GM23338 (cell line): Measurements from ENCODE around the gene MRPL44. TPM values are rescaled to one million over a fixed set of nuclear protein-coding genes. Genes with fewer than 3 reads are reported as not detected.

ENCODE experiments used
- ATAC-seq: fragments of 200-7000 bp; cut with Tn5 transposase; 3 replicates; pipeline ENCODE4 v1.9.1; 2020
- DNase-seq: peaks from one replicate; pipeline ENCODE4 v3.0.0-alpha.2; 2015; ENCODE audit warnings: low spot score
- H2AFZ ChIP-seq: fragments of 200-600 bp; sonication (generic); 2 replicates; pipeline ENCODE4 v1.8.0; 2016; ENCODE audit warnings: antibody characterized with exemption, mild to moderate bottlenecking, moderate library complexity
- H3F3A ChIP-seq: fragments of 200-600 bp; sonication (generic); replicated peaks from 2 replicates; pipeline ENCODE4 v1.8.0; 2017; ENCODE audit warnings: antibody characterized with exemption, mixed run types, low read depth
- H3K27ac ChIP-seq: fragments of 200-600 bp; sonication (generic); 2 replicates; pipeline ENCODE4 v1.6.1; 2016; ENCODE audit warnings: low read depth
- H3K27me3 ChIP-seq: fragments of 200-600 bp; sonication (generic); 2 replicates; pipeline ENCODE4 v1.8.0; 2016; ENCODE audit warnings: mild to moderate bottlenecking, mixed run types, moderate library complexity; ENCODE audit not compliant: insufficient read depth
- H3K36me3 ChIP-seq: fragments of 200-600 bp; sonication (generic); 2 replicates; pipeline ENCODE4 v1.8.0; 2016; ENCODE audit warnings: mild to moderate bottlenecking; ENCODE audit not compliant: insufficient read depth
- H3K4me1 ChIP-seq: fragments of 200-600 bp; sonication (generic); 2 replicates; pipeline ENCODE4 v1.8.0; 2016; ENCODE audit warnings: mild to moderate bottlenecking, moderate library complexity; ENCODE audit not compliant: insufficient read depth
- H3K4me2 ChIP-seq: fragments of 200-600 bp; sonication (generic); 2 replicates; pipeline ENCODE4 v1.7.1; 2017; ENCODE audit warnings: mixed run types
- H3K4me3 ChIP-seq: fragments of 200-600 bp; sonication (generic); 2 replicates; pipeline ENCODE4 v1.6.1; 2016; ENCODE audit warnings: mixed run types
- H3K79me2 ChIP-seq: fragments of 200-600 bp; sonication (generic); replicated peaks from 2 replicates; pipeline ENCODE4 v1.8.0; 2017; ENCODE audit warnings: mild to moderate bottlenecking; ENCODE audit not compliant: insufficient read depth
- H3K9me2 ChIP-seq: fragments of 200-600 bp; sonication (generic); 2 replicates; pipeline ENCODE4 v1.8.0; 2017; ENCODE audit not compliant: insufficient read depth
- H4K20me1 ChIP-seq: fragments of 200-600 bp; sonication (generic); replicated peaks from 2 replicates; pipeline ENCODE4 v1.8.0; 2017; ENCODE audit warnings: mild to moderate bottlenecking; ENCODE audit not compliant: insufficient read depth
- H3K27ac Mint-ChIP-seq: 2 replicates; pipeline ENCODE4 v1.8.0; 2020; ENCODE audit warnings: inconsistent platforms, mild to moderate bottlenecking, moderate library complexity, mixed read lengths
- H3K27me3 Mint-ChIP-seq: 3 replicates; pipeline ENCODE4 v1.8.0; 2022; ENCODE audit warnings: low read depth, mild to moderate bottlenecking, moderate library complexity, mixed read lengths, inconsistent platforms; ENCODE audit not compliant: insufficient read depth, poor library complexity
- H3K36me3 Mint-ChIP-seq: 3 replicates; pipeline ENCODE4 v1.8.0; 2021; ENCODE audit warnings: low read depth, mild to moderate bottlenecking, inconsistent platforms, moderate library complexity, mixed read lengths
- H3K4me1 Mint-ChIP-seq: 3 replicates; pipeline ENCODE4 v1.8.0; 2020; ENCODE audit warnings: mild to moderate bottlenecking, inconsistent platforms, mixed read lengths
- H3K4me3 Mint-ChIP-seq: 3 replicates; pipeline ENCODE4 v1.8.0; 2021; ENCODE audit warnings: moderate library complexity, mild to moderate bottlenecking, inconsistent platforms, mixed read lengths
- H3K9me3 Mint-ChIP-seq: 3 replicates; pipeline ENCODE4 v1.8.0; 2020; ENCODE audit warnings: moderate library complexity, mild to moderate bottlenecking, inconsistent platforms, mixed read lengths
- CREB1 ChIP-seq: fragments of 250-450 bp; sonication (Bioruptor Pico); IDR thresholded peaks from 2 replicates; pipeline ENCODE4 v1.5.0; 2020; ENCODE audit warnings: low read depth, mild to moderate bottlenecking, moderate library complexity
- CTCF ChIP-seq, 2 experiments: fragments of 200-600 bp in 1 of 2; sonication (generic) in 1 of 2; conservative IDR thresholded peaks; 2 replicates each; pipeline versions ENCODE4 v1.5.1 to v1.6.1; 2016 to 2017; ENCODE audit warnings: antibody characterized with exemption in 2 of 2, low read depth in 2 of 2, mild to moderate bottlenecking in 2 of 2, moderate library complexity in 1 of 2
- EZH2 ChIP-seq: fragments of 200-600 bp; sonication (generic); IDR thresholded peaks from one replicate; pipeline ENCODE4 v1.8.0; 2017; ENCODE audit warnings: antibody characterized with exemption, mild to moderate bottlenecking, low read depth; ENCODE audit not compliant: unreplicated experiment
- EZH2phosphoT487 ChIP-seq: fragments of 200-600 bp; sonication (generic); IDR thresholded peaks from one replicate; pipeline ENCODE4 v1.8.1; 2018; ENCODE audit warnings: antibody characterized with exemption; ENCODE audit not compliant: unreplicated experiment
- NANOG ChIP-seq: IDR thresholded peaks from 2 replicates; pipeline ENCODE4 v1.6.1; 2016; ENCODE audit warnings: antibody characterized with exemption, borderline replicate concordance
- POLR2AphosphoS5 ChIP-seq: IDR thresholded peaks from 2 replicates; pipeline ENCODE4 v1.6.1; 2016; ENCODE audit warnings: antibody characterized with exemption, low read depth
- REST ChIP-seq: IDR thresholded peaks from one replicate; pipeline ENCODE4 v1.6.1; 2018; ENCODE audit warnings: antibody characterized with exemption; ENCODE audit not compliant: unreplicated experiment
- STAT1 ChIP-seq: IDR thresholded peaks from one replicate; pipeline ENCODE4 v1.6.1; 2016; ENCODE audit warnings: antibody characterized with exemption; ENCODE audit not compliant: unreplicated experiment
- ZNF114 ChIP-seq: fragments of 250-450 bp; sonication (Bioruptor Pico); IDR thresholded peaks from 2 replicates; pipeline ENCODE4 v1.5.0; 2020; ENCODE audit warnings: mild to moderate bottlenecking, moderate library complexity
- ZNF331 ChIP-seq: fragments of 250-450 bp; sonication (Bioruptor Pico); IDR thresholded peaks from 2 replicates; pipeline ENCODE4 v1.5.0; 2020; ENCODE audit warnings: low read depth, mild to moderate bottlenecking, moderate library complexity
- ZNF462 ChIP-seq: fragments of 250-450 bp; sonication (Bioruptor Pico); IDR thresholded peaks from 2 replicates; pipeline ENCODE4 v1.5.0; 2020; ENCODE audit warnings: mild to moderate bottlenecking, moderate library complexity
- polyA plus RNA-seq: library from polyadenylated mRNA; unstranded; fragments of >200 nt; fragmentation: Nextera tagmentation; extraction: Ambion mirVana; gene quantifications from 2 replicates; pipeline ENCODE4 v1.2.1, GENCODE V29; 2016
- total RNA-seq: library from RNA; depleted of rRNA; stranded (reverse); fragments of >200 nt; shearing (Covaris generic); gene quantifications from 2 replicates; pipeline ENCODE4 v1.2.3, GENCODE V29; 2014

The MRPL44 gene
- total and polyA plus RNA-seq, 2 experiments from 2014 or later, result 38.4 to 55.8 TPM

- no peak for TF ChIP-seq REST
These were observed 23.1 kb downstream of the MRPL44 start (continued) for GRCh38 chr2:223980397-223980735.

GRCh38 chr2:223980803-223981202, 23.5 kb downstream of the MRPL44 start:
- Histone ChIP-seq H3K27ac (no peak overlapping the region), H4K20me1 (no peaks in the 10 kb centered on the region), H3K4me1 (no peaks in the 10 kb centered on the region), H3K4me3 (no peak overlapping the region), H3F3A (no peaks in the 10 kb centered on the region), H3K27me3 (no peaks in the 10 kb centered on the region), H3K9me2 (no peaks in the 10 kb centered on the region), H3K36me3 (peaks cover 11% of the 10 kb centered on the region), H3K79me2 (no peaks in the 10 kb centered on the region), H2AFZ (no peak overlapping the region), H3K4me2 (no peak overlapping the region)
- Mint-ChIP-seq H3K9me3 (no peaks in the 10 kb centered on the region), H3K4me1 (no peaks in the 10 kb centered on the region), H3K27ac (no peak overlapping the region), H3K27me3 (no peaks in the 10 kb centered on the region), H3K36me3 (peaks cover 9% of the 10 kb centered on the region; the same call in 2 of the 3 replicates), H3K4me3 (no peak overlapping the region)
- DNase-seq, result no peak
- no peak for ATAC-seq
- TF ChIP-seq POLR2AphosphoS5 (no peak), STAT1 (no peak), REST (no peak), ZNF462 (CRISPR knock-in tag) (no peak), CTCF (conservative IDR thresholded peaks at IDR 0.05; ENCODE audit: low read depth in 2 of 2) (no peak), EZH2 (no peak), ZNF114 (CRISPR knock-in tag) (no peak), NANOG (no peak), CREB1 (CRISPR knock-in tag) (no peak), ZNF331 (CRISPR knock-in tag) (no peak), EZH2phosphoT487 (no peak)
